OCI-M2 (cell line): ENCODE results near the gene APOD.

ENCODE experiments used
- DNase-seq: peaks from one replicate; lab custom pipeline; 2025; ENCODE audit not compliant: unreplicated experiment; lab: John Stamatoyannopoulos, UW

Gene APOD

GRCh38 chr3:195587824-195588223 lies 4.1 kb upstream of the APOD start:
- DNase-seq: no peak

DNA sequence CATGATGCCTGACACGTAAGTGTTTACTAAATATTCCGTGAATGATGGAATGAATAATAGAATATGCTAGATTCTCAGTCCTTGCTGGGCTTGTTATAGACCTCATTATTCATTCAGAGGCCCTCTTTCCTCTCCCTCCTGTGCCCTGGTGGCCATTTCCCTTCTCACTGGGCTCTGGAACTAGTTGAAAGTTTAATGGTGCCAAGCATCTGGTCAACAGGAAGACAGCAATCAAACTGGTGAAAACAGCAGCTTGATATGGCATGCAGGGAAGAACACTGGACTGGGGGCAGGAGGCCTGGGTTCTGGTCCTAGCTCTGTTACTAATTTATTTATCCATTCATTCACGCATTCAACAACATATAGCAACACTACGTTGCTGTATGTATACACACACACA lies 3.7 kb upstream of the APOD start:
- DNase-seq: no peak

DNA sequence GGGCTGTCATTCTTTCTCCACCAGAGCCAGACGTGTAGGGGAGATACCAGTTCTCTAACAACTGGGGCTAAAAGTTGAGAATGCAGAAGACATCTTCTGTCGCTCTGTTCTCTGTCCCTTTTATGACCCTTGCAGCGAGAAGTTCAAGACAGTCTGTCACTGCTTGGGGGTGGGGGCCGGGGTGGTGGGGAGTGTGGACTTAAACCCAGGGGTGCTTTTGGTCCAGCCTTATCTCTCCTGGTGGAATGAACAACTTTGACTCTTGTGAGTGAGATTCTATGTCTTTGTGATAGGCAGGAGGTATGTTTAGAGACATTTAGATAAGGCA lies 767 bp upstream of the APOD start:
- DNase-seq: no peak

- no peak for DNase-seq
Measured at GRCh38 chr3:195582947-195583346, 793 bp downstream of the APOD start.

- no peak for DNase-seq
Measured at GRCh38 chr3:195580744-195581443, 2.8 kb downstream of the APOD start.

DNA sequence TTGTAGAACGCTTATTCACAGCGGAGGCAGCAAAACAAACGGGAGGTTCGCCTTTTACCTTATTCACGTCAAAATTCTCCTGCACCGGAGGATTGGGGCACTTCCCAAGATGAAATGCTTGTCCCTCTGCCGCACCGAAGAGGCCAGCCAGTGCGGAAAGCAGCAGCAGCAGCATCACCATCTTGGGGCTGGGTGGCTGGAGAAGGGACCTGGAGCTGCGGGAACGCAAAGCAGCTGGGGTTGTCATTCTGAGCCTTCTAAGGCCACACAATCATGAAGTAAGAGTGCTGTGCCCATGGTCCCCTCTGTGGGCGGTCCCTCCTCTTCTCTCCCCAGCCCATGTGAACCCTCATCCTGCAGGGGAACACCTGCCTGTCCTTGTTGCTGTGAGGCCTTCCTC lies 4.5 kb downstream of the APOD start:
- no peak for DNase-seq

- DNase-seq: no peak
Measured at GRCh38 chr3:195578565-195578964, 5.2 kb downstream of the APOD start.

DNA sequence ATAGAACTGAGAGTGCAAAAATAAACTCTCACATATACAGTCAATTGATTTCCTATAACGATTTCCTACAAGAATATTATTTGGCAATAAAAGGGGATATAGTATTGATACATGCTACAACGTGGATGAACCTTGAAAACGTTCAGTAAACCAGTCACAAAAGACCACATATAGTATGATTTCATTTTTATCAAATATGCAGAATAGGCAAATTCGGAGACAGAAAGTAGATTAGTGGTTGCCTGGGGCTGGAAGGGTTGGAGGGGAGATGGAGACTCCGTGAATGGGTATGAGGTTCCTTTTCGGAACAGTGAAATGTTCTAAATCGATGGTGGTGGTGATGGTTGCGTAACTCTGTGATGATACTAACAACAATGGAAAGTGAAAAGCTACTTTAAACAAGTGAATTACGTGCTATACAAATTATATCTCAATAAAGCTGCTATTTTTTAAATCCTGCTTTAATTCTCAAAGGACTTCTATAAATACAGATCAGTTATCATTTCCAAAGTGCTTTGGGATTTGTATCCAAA lies 6.0 kb downstream of the APOD start:
- no peak for DNase-seq

- no peak for DNase-seq
Measured at GRCh38 chr3:195574497-195575304, 9.0 kb downstream of the APOD start.

- no peak for DNase-seq
Measured at GRCh38 chr3:195573611-195574496, 9.9 kb downstream of the APOD start.

DNA sequence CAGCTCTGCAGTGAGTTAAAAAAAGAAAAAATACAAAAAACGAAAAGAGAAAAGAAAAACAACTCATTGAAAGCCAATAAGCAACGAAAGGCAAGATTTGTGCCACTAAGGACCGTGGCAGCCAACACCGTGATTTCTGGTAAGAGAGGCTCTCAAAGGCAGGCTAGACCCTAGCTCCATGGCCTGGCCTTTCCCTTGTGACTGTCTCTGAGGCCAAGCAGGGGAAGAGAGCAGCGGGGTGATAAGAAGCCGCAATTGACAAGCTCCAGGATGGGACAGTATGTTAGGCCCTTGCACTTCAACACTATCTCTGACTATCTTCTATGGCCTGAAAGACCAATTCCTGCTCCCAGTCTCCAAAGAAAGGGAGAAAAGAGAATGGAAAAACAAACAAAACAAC lies 12.4 kb downstream of the APOD start:
- no peak for DNase-seq

DNA sequence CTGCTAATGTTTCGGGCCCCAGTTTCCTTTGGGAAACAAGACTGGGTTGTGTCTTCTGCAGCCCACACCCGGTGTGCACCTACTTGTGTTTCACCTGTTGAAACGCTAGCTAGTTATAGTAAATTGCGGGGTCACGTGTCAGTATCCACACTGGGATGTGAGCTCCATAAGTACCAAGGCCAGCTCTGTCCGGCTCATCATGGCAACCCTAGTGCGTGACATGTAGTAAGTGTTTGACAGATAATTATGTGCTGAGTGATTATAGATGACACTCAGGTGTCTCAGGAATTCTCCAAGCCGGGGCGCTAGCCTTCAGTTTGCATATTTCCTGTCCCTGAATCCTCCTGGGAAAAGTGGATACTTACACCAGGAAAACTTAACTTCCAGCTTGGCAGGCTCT lies 12.8 kb downstream of the APOD start:
- DNase-seq: no peak

- no peak for DNase-seq
Measured at GRCh38 chr3:195570344-195570743, 13.4 kb downstream of the APOD start.

DNA sequence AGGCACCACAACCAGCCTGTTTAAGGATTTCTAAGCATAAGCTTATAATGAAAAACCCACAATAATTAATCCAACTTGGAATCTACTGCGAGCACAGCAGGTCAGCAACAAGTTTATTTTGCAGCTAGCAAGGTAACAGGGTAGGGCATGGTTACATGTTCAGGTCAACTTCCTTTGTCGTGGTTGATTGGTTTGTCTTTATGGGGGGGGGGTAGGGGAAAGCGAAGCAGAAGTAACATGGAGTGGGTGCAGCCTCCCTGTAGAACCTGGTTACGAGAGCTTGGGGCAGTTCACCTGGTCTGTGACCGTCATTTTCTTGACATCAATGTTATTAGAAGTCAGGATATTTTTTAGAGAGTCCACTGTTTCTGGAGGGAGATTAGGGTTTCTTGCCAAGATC lies 15.1 kb downstream of the APOD start:
- no peak for DNase-seq

DNA sequence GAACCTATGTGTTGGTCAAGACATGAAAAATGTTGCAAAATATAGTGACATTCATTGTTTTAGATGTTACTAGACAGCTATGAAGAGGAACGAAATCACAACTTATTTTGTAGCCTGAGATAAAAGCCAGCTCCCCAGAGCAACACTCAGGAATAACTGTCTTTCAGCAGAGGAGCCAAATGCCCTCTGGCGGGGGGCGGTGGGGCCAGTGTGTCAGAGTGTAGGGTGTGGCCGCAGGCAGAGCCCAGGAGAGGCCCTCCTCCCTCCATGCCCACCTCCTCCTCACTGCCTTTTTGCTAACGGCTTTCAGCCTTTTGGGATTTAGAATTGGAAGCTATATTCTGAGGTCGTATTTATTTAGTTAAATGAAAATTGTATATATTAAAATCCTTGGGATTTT lies 16.9 kb downstream of the APOD start:
- DNase-seq: no peak

DNA sequence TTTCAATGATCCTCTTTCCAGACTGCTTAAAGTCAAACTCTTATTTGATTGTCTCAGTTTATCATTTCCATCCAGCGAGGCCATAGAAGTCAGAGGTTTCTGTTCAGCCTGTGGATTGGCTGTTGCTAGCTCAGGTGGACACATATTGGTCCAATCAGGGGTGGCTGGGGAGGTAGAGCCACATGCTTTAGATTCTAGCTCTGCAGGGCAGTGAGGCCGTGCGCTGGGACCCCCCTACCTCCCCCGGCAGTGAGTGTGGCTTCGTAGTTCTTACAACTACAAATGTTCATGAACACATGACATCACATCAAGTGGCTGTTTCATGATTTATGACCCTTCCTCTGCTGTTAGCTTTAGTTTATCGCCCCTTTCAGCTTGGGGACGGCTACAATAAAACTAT lies 18.0 kb downstream of the APOD start:
- DNase-seq: no peak

DNA sequence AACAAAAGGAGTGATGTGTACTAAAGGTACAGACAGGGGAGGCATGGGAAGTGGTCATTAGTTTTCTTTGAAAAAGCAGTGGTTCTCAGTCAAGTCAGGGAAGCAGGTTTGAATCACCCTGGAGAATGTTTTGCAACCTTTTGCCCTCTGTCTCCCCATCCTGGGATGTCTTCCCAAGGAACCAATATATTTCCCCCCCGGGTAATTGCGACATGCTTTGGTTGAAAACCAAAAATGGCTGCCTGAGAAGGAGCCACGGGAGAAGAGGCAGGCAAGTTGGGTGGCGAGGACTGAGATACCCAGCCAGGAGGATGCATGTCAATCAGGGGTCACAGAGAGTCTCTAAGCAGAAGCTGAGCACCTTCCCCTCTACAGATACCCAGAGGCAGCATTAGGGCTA lies 20.4 kb downstream of the APOD start:
- no peak for DNase-seq

DNA sequence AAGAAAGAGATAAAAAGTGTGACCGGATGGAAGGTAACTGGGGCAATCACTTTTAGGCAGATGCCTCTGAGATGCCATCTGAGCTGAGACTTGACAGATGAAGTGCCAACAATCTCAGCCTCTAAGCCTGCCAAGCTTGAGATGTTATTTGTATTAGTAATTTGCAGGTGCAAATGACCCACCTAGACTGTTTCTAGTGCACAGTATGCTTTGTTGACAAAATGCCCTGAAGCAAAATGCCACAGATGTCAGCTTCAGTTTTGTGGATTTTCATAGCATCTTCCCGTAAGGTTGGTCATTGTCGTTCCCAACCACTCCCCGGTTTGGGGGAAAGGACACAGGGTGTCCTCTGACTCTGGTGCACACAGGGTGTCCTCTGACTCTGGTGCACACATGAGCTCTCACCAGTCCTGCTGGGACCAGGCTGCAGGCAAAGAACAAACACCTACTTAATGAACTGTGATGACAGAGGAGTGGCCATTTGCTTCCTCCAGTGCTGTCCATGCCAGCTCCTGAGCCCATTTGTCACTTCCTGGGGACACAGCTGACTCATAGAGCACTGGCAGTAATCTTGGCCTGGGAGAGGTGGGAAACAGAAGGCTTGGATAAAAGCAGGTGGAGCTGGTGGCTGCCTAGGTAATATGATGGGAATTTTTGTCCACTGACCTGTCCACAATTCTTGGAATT lies 23.9 kb downstream of the APOD start:
- DNase-seq: no peak

DNA sequence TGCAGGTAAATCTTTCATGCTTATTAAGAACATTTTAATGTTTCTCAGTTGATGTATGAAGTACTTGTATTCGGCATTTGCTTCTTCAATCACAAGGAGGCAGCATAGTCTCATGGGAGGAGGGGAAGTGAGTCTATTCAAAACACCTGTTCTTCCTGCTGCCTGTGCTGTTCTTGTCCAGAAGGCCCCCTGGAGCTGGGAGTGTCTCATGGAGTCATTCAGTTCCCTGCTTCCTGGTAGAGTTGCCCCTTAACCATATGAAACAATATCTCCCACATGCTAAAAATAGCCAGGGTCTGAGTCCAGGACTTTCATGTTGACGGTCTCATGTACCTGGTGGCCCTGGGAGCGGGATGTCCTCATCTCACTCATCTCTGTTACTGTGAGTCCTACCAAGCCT lies 25.1 kb downstream of the APOD start:
- DNase-seq: no peak

GRCh38 chr3:195557322-195557721 lies 26.4 kb downstream of the APOD start:
- DNase-seq: no peak

DNA sequence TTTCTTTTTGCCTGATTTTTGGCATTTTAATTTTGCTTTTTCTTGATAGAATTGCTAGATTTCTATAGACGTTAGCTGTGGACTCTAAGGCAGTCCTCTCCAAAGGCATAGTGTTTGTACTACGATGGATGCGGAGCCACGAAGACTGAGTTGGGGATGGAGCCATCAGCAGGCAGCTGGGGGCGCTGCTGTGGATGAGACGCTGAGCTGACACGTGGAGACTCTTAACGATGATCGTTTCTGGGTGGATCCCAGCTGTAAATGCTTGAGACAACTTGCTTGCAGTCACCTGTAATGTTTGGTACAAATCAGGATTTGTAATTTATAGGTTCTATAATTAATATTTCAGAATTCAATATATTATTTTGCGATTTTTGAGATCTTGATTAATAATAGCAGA lies 27.4 kb downstream of the APOD start:
- DNase-seq: no peak
